Gastrocnemius medialis (tissue), 4 donors: ENCODE data around the gene TMSB15A.

Experiments used
- CTCF ChIP-seq, 5 experiments: fragments of 450-650 bp in 3 of 5; fragments of 200-600 bp in 2 of 5; sonication (generic) in 2 of 5; IDR thresholded peaks in 4 of 5; conservative IDR thresholded peaks in 1 of 5; 1 replicate in 4 of 5; 2 replicates in 1 of 5; pipeline ENCODE4 v1.5.1; 2016 to 2019; ENCODE audit warnings: antibody characterized with exemption in 5 of 5, mild to moderate bottlenecking in 3 of 5, moderate library complexity in 3 of 5
- POLR2A ChIP-seq, 2 donors: fragments of 450-650 bp; IDR thresholded peaks; one replicate each; pipeline ENCODE4 v1.6.1; 2017; ENCODE audit warnings: antibody characterized with exemption in 2 of 2, mild to moderate bottlenecking in 2 of 2, moderate library complexity in 2 of 2

DNA sequence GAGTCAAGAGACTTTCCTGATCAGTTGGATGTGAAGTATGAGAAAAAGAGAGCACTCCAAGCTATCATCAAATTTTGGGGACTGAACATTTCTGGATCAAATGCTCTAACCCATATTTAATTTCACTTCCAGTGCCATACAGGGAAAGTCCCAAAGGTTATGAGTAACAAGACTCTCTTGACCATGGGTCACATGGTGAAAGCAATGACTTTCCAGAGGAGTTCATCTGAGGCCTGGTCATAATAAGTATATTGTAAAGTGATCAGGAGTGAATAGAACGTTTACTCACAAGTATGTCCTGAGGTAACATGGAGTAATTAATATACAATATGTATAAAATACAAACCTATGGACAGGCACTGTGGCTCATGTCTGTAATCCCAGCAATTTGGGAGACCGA, 42.1 kb upstream of the TMSB15A start:
- TF ChIP-seq CTCF (IDR thresholded peaks at IDR 0.05 in 4 of 5, conservative IDR thresholded peaks at IDR 0.05 in 1 of 5) (no peak), POLR2A (IDR thresholded peaks at IDR 0.05) (no peak)
